Smooth muscle cell of the brain vasculature (primary cell): ENCODE data around the gene ATP6V0A1.

Experiments
- DNase-seq: peaks from one replicate; pipeline ENCODE4 v3.0.0-alpha.2; 2012; ENCODE audit warnings: low read depth, low spot score

The ATP6V0A1 gene

GRCh38 chr17:42561897-42562387 lies 103.3 kb downstream of the ATP6V0A1 start, which contains the start of gene COASY:
COASY (plus strand) TSS chr17:42562148; CDS start chr17:42562623, 475 bp downstream.
- peak; percentile 95 for DNase-seq

DNA sequence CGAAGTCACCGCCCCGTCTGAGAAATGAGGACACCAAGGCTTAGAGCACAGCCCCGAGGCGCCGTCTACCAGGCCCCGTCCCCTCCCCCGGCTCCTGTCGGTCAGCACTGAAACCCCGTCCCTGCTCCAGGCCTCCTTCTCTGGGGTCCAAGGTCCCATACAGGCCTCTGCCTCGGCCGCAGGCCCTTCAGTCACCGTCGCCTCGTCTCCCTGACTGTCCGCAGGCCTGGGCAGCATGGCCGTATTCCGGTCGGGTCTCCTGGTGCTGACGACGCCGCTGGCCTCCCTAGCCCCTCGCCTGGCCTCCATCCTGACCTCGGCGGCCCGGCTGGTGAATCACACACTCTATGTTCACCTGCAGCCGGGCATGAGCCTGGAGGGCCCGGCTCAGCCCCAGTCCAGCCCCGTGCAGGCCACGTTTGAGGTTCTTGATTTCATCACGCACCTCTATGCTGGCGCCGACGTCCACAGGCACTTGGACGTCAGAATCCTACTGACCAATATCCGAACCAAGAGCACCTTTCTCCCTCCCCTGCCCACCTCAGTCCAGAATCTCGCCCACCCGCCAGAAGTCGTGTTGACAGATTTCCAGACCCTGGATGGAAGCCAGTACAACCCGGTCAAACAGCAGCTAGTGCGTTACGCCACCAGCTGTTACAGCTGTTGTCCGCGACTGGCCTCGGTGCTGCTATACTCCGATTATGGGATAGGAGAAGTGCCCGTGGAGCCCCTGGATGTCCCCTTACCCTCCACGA lies 103.9 kb downstream of the ATP6V0A1 start:
- no peak for DNase-seq

GRCh38 chr17:42563143-42563509 lies 104.4 kb downstream of the ATP6V0A1 start:
- DNase-seq: no peak

- DNase-seq: no peak
Observed at GRCh38 chr17:42563543-42563942, 104.9 kb downstream of the ATP6V0A1 start.

DNA sequence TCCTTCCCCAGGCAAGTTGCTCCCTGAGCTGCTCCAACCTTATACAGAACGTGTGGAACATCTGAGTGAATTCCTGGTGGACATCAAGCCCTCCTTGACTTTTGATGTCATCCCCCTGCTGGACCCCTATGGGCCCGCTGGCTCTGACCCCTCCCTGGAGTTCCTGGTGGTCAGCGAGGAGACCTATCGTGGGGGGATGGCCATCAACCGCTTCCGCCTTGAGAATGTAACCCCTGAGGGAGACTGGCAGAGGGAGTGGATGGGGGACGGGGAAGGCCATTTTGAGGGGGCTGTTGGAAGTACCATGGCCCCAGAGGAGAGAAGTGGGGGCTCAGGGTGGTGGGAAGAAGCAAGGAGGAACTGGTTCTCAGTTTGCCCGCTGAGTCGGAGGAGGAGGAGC lies 105.3 kb downstream of the ATP6V0A1 start:
- no peak for DNase-seq

GRCh38 chr17:42564815-42565522 lies 106.3 kb downstream of the ATP6V0A1 start:
- no peak for DNase-seq

- no peak for DNase-seq
Observed at GRCh38 chr17:42565523-42566214, 107.0 kb downstream of the ATP6V0A1 start.

DNA sequence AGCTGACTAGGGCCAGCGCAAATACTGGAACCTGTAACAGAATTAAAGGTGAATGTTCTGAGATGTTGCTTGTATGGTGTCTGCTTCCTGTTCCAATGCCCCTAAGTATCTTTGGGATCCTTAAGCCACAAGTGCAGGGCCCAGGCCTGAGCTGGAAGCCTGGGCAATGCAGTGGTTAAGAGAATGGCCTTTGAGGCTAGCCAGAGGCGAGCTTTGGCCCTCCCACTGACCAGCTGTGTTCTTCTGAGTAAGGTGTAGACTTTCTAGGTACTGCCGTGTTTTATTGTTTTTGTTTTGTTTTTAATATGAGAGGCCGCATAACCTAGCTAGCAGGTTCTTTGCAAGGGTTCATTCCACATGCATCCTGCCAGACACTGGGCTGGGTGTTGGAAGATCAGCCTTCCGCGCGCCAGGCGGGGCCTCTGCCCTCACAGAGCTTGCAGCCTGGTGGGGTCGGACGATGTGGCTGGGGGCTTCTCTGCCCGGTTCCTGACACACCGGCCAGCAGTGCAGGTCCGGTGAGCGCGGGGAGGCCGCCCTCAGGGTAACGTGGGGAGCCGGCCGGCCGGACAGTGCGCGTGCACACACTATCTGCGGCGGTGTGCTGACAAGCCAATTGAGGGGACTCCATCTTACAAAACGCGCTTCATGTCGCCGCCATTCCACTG lies 107.7 kb downstream of the ATP6V0A1 start:
- DNase-seq: no peak

- DNase-seq: peak; percentile 76
Observed at GRCh38 chr17:42566883-42567573, 108.3 kb downstream of the ATP6V0A1 start, which contains the start of gene MLX. MLX (plus strand) TSS chr17:42567100; CDS start chr17:42567125, 25 bp downstream.

DNA sequence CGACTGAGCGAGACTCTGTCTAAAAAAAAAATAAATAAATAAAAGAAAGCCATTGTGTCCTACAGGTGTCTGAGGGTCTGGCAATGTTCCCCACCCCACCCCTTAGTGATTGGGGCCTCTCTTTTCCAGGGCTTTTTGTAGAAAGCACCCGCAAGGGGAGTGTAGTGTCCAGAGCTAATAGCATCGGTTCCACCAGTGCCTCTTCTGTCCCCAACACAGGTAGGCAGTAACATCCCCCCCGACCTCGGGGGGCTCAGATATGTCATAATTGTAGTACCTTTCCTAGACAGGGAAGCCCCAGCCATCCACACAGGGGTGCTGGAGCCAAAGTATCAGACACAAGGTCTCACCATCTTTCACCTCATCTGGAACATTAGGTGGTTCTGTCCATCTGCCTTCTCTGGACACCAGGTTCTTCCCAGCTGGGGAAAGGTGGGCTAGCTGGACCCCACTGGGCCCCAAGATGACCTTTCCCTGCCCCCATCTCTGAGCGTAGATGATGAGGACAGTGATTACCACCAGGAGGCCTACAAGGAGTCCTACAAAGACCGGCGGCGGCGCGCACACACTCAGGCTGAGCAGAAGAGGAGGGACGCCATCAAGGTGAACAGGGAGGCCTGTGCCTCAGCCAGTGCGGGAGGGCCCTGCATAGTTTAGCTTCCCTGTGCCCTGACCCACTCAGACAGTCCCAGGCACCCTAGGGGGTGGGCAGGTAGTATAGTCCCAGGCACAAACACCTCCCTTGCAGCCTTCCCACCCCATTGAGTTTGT lies 109.8 kb downstream of the ATP6V0A1 start:
- no peak for DNase-seq

- DNase-seq: no peak
Observed at GRCh38 chr17:42571435-42572225, 113.0 kb downstream of the ATP6V0A1 start.
